Measurements from ENCODE around the gene KLHL20.

DNA sequence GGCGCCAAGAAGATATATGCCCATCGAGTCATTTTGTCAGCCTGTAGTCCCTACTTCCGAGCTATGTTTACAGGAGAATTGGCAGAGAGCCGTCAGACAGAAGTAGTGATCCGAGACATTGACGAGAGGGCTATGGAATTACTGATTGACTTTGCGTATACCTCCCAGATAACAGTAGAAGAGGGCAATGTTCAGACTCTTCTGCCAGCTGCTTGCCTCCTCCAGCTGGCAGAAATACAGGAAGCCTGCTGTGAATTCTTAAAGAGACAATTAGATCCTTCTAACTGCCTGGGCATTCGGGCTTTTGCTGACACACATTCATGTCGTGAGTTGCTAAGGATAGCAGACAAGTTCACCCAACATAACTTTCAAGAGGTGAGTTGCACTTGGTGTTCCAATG lies 19.1 kb downstream of the KLHL20 start:
- TF ChIP-seq, protein P1, sequence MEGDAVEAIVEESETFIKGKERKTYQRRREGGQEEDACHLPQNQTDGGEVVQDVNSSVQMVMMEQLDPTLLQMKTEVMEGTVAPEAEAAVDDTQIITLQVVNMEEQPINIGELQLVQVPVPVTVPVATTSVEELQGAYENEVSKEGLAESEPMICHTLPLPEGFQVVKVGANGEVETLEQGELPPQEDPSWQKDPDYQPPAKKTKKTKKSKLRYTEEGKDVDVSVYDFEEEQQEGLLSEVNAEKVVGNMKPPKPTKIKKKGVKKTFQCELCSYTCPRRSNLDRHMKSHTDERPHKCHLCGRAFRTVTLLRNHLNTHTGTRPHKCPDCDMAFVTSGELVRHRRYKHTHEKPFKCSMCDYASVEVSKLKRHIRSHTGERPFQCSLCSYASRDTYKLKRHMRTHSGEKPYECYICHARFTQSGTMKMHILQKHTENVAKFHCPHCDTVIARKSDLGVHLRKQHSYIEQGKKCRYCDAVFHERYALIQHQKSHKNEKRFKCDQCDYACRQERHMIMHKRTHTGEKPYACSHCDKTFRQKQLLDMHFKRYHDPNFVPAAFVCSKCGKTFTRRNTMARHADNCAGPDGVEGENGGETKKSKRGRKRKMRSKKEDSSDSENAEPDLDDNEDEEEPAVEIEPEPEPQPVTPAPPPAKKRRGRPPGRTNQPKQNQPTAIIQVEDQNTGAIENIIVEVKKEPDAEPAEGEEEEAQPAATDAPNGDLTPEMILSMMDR (IDR thresholded peaks at IDR 0.05) = no peak
- TF ChIP-seq POLR2A (IDR thresholded peaks at IDR 0.05) = no peak
